Uterus (tissue), 4 donors: ENCODE data around the gene PFKM. TPM values are rescaled to one million over a fixed set of nuclear protein-coding genes. Genes with fewer than 3 reads are reported as not detected.

Experiments used
- DNase-seq, 2 donors: peaks; one replicate each; pipeline ENCODE4 v3.0.0-alpha.2; 2019 to 2020
- H3K27ac ChIP-seq, 2 donors: fragments of 200-600 bp; sonication (generic); 1 replicate in 1 of 2; 2 replicates in 1 of 2; pipeline ENCODE4 v1.5.1; 2016 to 2018
- H3K27me3 ChIP-seq, 2 donors: fragments of 200-600 bp; sonication (generic); one replicate each; pipeline ENCODE4 v1.5.1; 2018 to 2019; ENCODE audit warnings: control low read depth in 1 of 2
- H3K36me3 ChIP-seq, 2 donors: fragments of 200-600 bp; sonication (generic); one replicate each; pipeline ENCODE4 v1.5.1; 2019; ENCODE audit warnings: control low read depth in 1 of 2
- H3K4me1 ChIP-seq, 2 donors: fragments of 200-600 bp; sonication (generic); one replicate each; pipeline ENCODE4 v1.5.1; 2018 to 2019; ENCODE audit warnings: control low read depth in 1 of 2
- H3K4me3 ChIP-seq, 2 donors: fragments of 200-600 bp; sonication (generic); 1 replicate in 1 of 2; 2 replicates in 1 of 2; pipeline ENCODE4 v1.5.1; 2018 to 2019; ENCODE audit warnings: mild to moderate bottlenecking in 1 of 2
- H3K9me3 ChIP-seq, 2 donors: fragments of 200-600 bp; sonication (generic); one replicate each; pipeline ENCODE4 v1.5.1; 2019; ENCODE audit warnings: control low read depth in 1 of 2
- CTCF ChIP-seq, 4 experiments: fragments of 200-600 bp in 2 of 4; fragments of 450-650 bp in 2 of 4; sonication (generic) in 2 of 4; IDR thresholded peaks; one replicate each; pipeline ENCODE4 v1.5.1; 2016 to 2019; ENCODE audit warnings: antibody characterized with exemption in 4 of 4, mild to moderate bottlenecking in 2 of 4, moderate library complexity in 1 of 4
- POLR2A ChIP-seq, 2 donors: fragments of 450-650 bp; IDR thresholded peaks; one replicate each; pipeline ENCODE4 v1.6.1; 2016; ENCODE audit warnings: antibody characterized with exemption in 2 of 2, mild to moderate bottlenecking in 1 of 2, moderate library complexity in 1 of 2
- intact Hi-C: fragments of 100-400 bp; cut with DNase I; formaldehyde crosslinking; loops from one replicate; pipeline ENCODE4 v1.15.1; 2023; ENCODE audit warnings: low total_unique reads
- microRNA-seq: library from miRNA; unstranded; fragments of <30 nt; microRNA quantifications from one replicate; pipeline ENCODE4, GENCODE V29; 2016; ENCODE audit warnings: borderline microRNAs expressed, borderline replicate concordance
- small RNA-seq: library from RNA; depleted of rRNA; stranded (forward); fragments of <200 nt; gene quantifications from one replicate; pipeline ENCODE3, GENCODE V24; 2016
- total RNA-seq, 4 donors: library from RNA; depleted of rRNA in 3 of 4; stranded (reverse); fragments of >200 nt in 3 of 4; gene quantifications; one replicate each; pipeline versions ENCODE4 v1.1.0 to v1.2.4, GENCODE V29; 2014 to 2023
- donor health status: DM: yes; HTN: yes; CAD: no.

Gene PFKM
- total RNA-seq, 4 donors from 2014 or later = 30.9 to 150 (median 70.8) TPM

- no peak overlapping the region for H3K4me3 ChIP-seq
- H3K36me3 ChIP-seq = no peaks in the 10 kb centered on the region
- no peak overlapping the region for H3K27ac ChIP-seq
- intact Hi-C loops = no loop called here
- no peaks in the 10 kb centered on the region for H3K9me3 ChIP-seq
- no peaks in the 10 kb centered on the region for H3K27me3 ChIP-seq
- TF ChIP-seq POLR2A (IDR thresholded peaks at IDR 0.05) (no peak), CTCF (IDR thresholded peaks at IDR 0.05) (no peak)
- no peak for DNase-seq
- H3K4me1 ChIP-seq = peaks cover 0 to 5% of the 10 kb centered on the region in 2 donors
Measured at GRCh38 chr12:48193623-48194022, 74.5 kb downstream of the PFKM start.

- no peak for DNase-seq
- intact Hi-C loops = no loop called here
- no peaks in the 10 kb centered on the region for H3K36me3 ChIP-seq
- no peak overlapping the region for H3K4me3 ChIP-seq
- no peaks in the 10 kb centered on the region for H3K9me3 ChIP-seq
- no peaks in the 10 kb centered on the region for H3K27me3 ChIP-seq
- peaks cover 0 to 5% of the 10 kb centered on the region in 2 donors for H3K4me1 ChIP-seq
- TF ChIP-seq CTCF (IDR thresholded peaks at IDR 0.05) (no peak), POLR2A (IDR thresholded peaks at IDR 0.05) (no peak)
- no peak overlapping the region for H3K27ac ChIP-seq
Measured at GRCh38 chr12:48194799-48195201, 75.6 kb downstream of the PFKM start.

Small RNAs within 50 kb of the gene (microRNA-seq; reads per million reads assigned to microRNA genes)
- not detected for gene MIR6505

Small RNAs within 50 kb of the gene (small RNA-seq; reads per million reads assigned to genes)
- not detected for gene MIR6505
- not detected for gene RNU6-1203P

Other genes starting within 250 kb of the PFKM start
- 1 to 10 TPM in 1 of 4 donors, under 1 TPM in 3; 0.26 to 2.0 (median 0.49) TPM for gene VDR, start 214.4 kb upstream of the PFKM start, total RNA-seq
- 100 to 1,000 TPM in 1 of 4 donors, 10 to 100 TPM in 3; 54.9 to 157 (median 77.6) TPM for gene TMEM106C, start 155.8 kb upstream of the PFKM start, total RNA-seq
- 1 to 10 TPM in 1 of 4 donors, under 1 TPM in 1, not detected in 2; 0.15 to 1.9 TPM for gene COL2A1, start 114.9 kb upstream of the PFKM start, total RNA-seq
- 10 to 100 TPM; 24.1 to 43.9 (median 32.4) TPM for gene SENP1, start 13.3 kb upstream of the PFKM start, total RNA-seq
- 10 to 100 TPM; 22.3 to 50.9 (median 32.5) TPM for gene ASB8, start 38.2 kb downstream of the PFKM start, total RNA-seq
- gene CCDC184, start 64.3 kb downstream of the PFKM start, total RNA-seq = 1 to 10 TPM in 3 of 4 donors, not detected in 1; 2.4 to 9.1 (median 2.7) TPM
- not detected for gene OR10AD1, start 83.9 kb downstream of the PFKM start, total RNA-seq
- gene ZNF641, start 231.6 kb downstream of the PFKM start, total RNA-seq = 10 to 100 TPM; 28.7 to 71.5 (median 39.9) TPM